ENCODE measurements around the gene NOL9. TPM values are rescaled to one million over a fixed set of nuclear protein-coding genes. Genes with fewer than 3 reads are reported as not detected.

NOL9 gene
- total and polyA plus RNA-seq, 2 donors (not counting 3 experiments of a cell fraction or from before 2014, with no cell fraction given): 14.1 to 42.9 TPM

DNA sequence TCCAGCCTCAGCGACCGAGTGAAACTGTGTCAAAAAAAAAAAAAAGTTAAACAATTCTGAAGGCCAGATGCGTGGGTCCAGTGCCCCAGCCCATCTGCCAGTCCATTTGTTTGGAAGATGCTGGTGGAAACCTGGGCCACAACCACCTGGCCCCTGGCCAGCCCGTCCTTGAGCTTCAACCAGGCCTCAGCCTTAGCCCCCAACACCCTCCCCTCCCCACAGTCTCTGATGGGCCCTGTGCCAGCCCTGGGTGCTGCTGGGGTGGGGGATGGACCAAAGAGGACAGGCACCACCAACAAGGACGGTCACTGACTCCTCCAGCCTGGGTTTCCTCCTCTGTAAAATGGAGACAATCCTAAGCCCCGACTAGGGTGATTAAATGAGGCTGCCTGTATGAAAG lies 43.3 kb downstream of the NOL9 start:
- ChIA-PET CTCF (no interaction called here), POLR2A (no interaction called here)
- TF ChIP-seq JUN (IDR thresholded peaks at IDR 0.05; ENCODE audit: borderline replicate concordance, insufficient read depth, insufficient read length, low read depth) (no peak), EZH2 (IDR thresholded peaks at IDR 0.05; ENCODE audit: borderline replicate concordance, low read depth, low read length, severe bottlenecking) (no peak)
- TF ChIP-seq, protein P1, sequence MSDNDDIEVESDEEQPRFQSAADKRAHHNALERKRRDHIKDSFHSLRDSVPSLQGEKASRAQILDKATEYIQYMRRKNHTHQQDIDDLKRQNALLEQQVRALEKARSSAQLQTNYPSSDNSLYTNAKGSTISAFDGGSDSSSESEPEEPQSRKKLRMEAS (IDR thresholded peaks at IDR 0.05; ENCODE audit: insufficient read depth, insufficient read length): no peak
- H2AFZ ChIP-seq (ENCODE audit: low read depth, low read length): no peak overlapping the region
- no peaks in the 10 kb centered on the region for H3K9me1 ChIP-seq (replicated peaks; ENCODE audit: control insufficient read depth, extremely low read depth, insufficient read depth, low read length)
- dilution Hi-C loops (cut with MboI; ENCODE audit: extremely low pct_ligation_motif_present, low sequenced_read_pairs): no loop called here
- no peaks in the 10 kb centered on the region for H3K36me3 ChIP-seq (ENCODE audit: control insufficient read depth in 2 of 2, extremely low read depth in 1 of 2, insufficient read depth in 2 of 2, low read length in 2 of 2)
- no peak overlapping the region for H3K4me2 ChIP-seq (ENCODE audit: insufficient read depth, low read length)
- DNase-seq (ENCODE audit: low read depth, low spot score): no peak
- FAIRE-seq: no peak
- no peak overlapping the region for H3K4me3 ChIP-seq (replicated peaks in 1 of 3; ENCODE audit: insufficient read depth in 1 of 3, low read depth in 1 of 3, low read length in 3 of 3)
- intact Hi-C loops (cut with micrococcal nuclease): no loop called here
- BruUV-seq (replicated peaks): no TSS peak
- no peak overlapping the region for H3K27ac ChIP-seq (ENCODE audit: insufficient read depth, low read depth, low read length)
- no peaks in the 10 kb centered on the region for H3K79me2 ChIP-seq (ENCODE audit: control insufficient read depth, insufficient read depth, low read length)
- no peaks in the 10 kb centered on the region for H3K27me3 ChIP-seq (ENCODE audit: control insufficient read depth in 2 of 2, insufficient read depth in 2 of 2, low read length in 2 of 2)
- no peaks in the 10 kb centered on the region for H4K20me1 ChIP-seq (replicated peaks; ENCODE audit: control insufficient read depth, extremely low read depth, insufficient read depth, low read length)
- H3K4me1 ChIP-seq (ENCODE audit: control insufficient read depth, extremely low read depth, insufficient read depth, low read length): no peaks in the 10 kb centered on the region
- H3K9me3 ChIP-seq (replicated peaks; ENCODE audit: control insufficient read depth, insufficient read depth, low read length): no peaks in the 10 kb centered on the region
- H3K9ac ChIP-seq (replicated peaks; ENCODE audit: extremely low read depth, insufficient read depth, low read length): no peak overlapping the region

GRCh38 chr1:6510493-6510892 lies 43.8 kb downstream of the NOL9 start:
- TF ChIP-seq, protein P1 (IDR thresholded peaks at IDR 0.05; ENCODE audit: insufficient read depth, insufficient read length): no peak
- no peak for TF ChIP-seq MYC (IDR thresholded peaks at IDR 0.05; ENCODE audit: low read depth, low read length)
- TF ChIP-seq POLR2A (IDR thresholded peaks at IDR 0.05; ENCODE audit: low read depth, low read length): no peak
- TF ChIP-seq EZH2 (IDR thresholded peaks at IDR 0.05; ENCODE audit: borderline replicate concordance, low read depth, low read length, severe bottlenecking): no peak
- no peak for TF ChIP-seq GATA2 (IDR thresholded peaks at IDR 0.05; ENCODE audit: insufficient read depth, insufficient read length, low read depth, low read length)
- no peak overlapping the region for H3K4me2 ChIP-seq (ENCODE audit: insufficient read depth, low read length)
- dilution Hi-C loops (cut with MboI; ENCODE audit: extremely low pct_ligation_motif_present, low sequenced_read_pairs): no loop called here
- H3K79me2 ChIP-seq (ENCODE audit: control insufficient read depth, insufficient read depth, low read length): no peaks in the 10 kb centered on the region
- BruUV-seq (replicated peaks): no TSS peak
- intact Hi-C loops (cut with micrococcal nuclease): no loop called here
- no peak overlapping the region for H3K4me3 ChIP-seq (replicated peaks in 1 of 3; ENCODE audit: insufficient read depth in 1 of 3, low read depth in 1 of 3, low read length in 3 of 3)
- H4K20me1 ChIP-seq (replicated peaks; ENCODE audit: control insufficient read depth, extremely low read depth, insufficient read depth, low read length): no peaks in the 10 kb centered on the region
- ChIA-PET POLR2A (no interaction called here), CTCF (interaction anchor here (1.2 kb wide), 1 partner anchor 20 kb away, joined by 4 read pairs; no protein-coding TSS in a partner anchor)
- DNase-seq (ENCODE audit: low read depth, low spot score) (no peak), FAIRE-seq (no peak)
- H3K9me1 ChIP-seq (replicated peaks; ENCODE audit: control insufficient read depth, extremely low read depth, insufficient read depth, low read length): no peaks in the 10 kb centered on the region
- H3K9me3 ChIP-seq (replicated peaks; ENCODE audit: control insufficient read depth, insufficient read depth, low read length): no peaks in the 10 kb centered on the region
- H3K27ac ChIP-seq (ENCODE audit: insufficient read depth, low read depth, low read length): no peak overlapping the region
- H2AFZ ChIP-seq (ENCODE audit: low read depth, low read length): no peak overlapping the region
- H3K4me1 ChIP-seq (ENCODE audit: control insufficient read depth, extremely low read depth, insufficient read depth, low read length): no peaks in the 10 kb centered on the region
- H3K36me3 ChIP-seq (ENCODE audit: control insufficient read depth in 2 of 2, extremely low read depth in 1 of 2, insufficient read depth in 2 of 2, low read length in 2 of 2): no peaks in the 10 kb centered on the region
- H3K27me3 ChIP-seq (ENCODE audit: control insufficient read depth in 2 of 2, insufficient read depth in 2 of 2, low read length in 2 of 2): no peaks in the 10 kb centered on the region
- no peak overlapping the region for H3K9ac ChIP-seq (replicated peaks; ENCODE audit: extremely low read depth, insufficient read depth, low read length)

All from endothelial cell of umbilical vein (primary cell).